G401.6 (cell line): ENCODE data around the gene RAX2.

ENCODE experiments used
- FAIRE-seq: peaks from 2 replicates; lab custom pipeline; 2012; peaks lifted over from hg19 to GRCh38; lab: Jason Lieb, UNC

Gene RAX2

DNA sequence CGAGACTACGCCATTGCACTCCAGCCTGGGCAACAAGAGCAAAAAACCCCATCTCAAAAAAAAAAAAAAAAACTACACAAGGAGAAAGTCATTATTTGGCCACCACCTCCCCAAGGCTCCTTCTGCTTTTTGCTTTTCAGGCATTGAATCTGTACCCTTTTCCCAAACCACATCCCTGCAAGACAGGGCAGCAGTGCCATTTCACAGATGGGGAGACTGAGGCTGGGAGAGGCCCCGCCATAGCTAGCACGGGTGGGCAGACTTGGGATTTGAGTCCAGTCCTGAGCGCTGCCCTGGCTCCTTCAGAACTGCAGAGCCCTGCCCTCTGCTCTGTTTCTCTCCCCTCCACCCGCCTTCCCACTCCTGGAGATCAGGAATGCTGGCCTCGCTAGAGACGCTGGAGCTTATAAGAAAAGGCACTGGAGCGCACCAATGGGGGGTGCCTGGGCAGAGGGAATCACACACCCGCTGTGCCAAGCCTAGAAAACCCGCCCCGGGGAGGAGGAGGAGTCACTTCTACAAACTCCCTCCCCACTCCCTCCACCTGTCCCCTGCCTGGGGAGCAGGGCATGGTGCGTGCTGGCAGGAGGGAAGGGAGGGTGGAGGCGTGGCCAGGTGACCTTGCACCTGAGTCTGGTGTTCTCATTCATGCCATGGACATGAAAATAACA lies 46.3 kb downstream of the RAX2 start:
- FAIRE-seq, result no peak

- FAIRE-seq, result no peak
These were observed 46.9 kb downstream of the RAX2 start for GRCh38 chr19:3725121-3725520.

DNA sequence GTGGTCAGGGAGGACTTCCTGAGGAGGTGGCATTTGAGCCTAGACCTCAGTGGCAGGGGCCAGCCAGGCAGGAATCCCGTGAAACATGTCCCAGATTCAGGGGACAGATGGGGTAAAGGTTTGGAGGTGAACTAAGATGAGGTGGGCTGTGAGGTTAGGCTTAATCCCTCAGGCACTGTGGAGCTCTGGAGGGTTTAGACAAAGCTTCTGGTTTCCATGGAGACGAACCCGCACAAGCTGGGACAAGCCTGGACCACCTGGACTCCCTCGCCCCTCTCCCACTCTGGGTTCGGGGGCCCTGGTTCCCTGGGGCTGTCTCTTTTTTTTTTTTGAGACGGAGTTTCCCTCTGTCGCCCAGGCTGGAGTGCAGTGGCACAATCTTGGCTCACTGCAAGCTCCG lies 48.1 kb downstream of the RAX2 start:
- FAIRE-seq, result no peak

- FAIRE-seq, result no peak
These were observed 48.9 kb downstream of the RAX2 start for GRCh38 chr19:3723110-3723488.

DNA sequence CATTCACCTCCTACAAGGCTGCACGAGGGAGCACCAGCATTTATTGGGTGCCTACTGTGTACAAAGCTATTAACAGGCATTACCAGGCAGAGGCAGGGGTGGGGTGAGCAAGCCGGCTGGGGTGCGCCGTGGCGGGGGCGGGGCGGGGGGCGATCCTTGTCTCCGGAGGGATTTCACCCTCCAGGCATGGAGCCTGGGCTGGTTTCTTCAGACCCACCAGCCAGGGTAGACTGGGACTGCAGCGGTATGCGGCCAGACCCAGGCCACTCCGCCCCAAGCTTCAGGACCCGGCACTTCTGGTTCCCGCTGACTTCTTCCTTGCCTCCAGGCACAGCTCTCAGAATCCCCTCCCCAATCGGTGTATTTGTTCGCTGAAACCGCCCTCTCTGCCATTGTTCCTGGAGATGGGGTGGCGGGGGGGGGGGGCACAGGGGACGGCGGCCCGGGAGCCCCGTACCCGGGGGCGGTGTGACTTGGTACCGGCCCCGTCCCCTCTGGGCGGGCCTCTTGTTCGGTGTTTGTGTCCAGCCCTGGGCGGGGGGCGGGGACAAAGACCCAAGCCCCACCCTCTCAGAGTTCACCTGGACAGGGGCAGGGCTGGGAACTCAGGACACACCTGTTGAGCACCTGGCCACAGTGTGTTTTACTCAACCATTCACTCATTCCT lies 49.5 kb downstream of the RAX2 start:
- FAIRE-seq, result no peak

DNA sequence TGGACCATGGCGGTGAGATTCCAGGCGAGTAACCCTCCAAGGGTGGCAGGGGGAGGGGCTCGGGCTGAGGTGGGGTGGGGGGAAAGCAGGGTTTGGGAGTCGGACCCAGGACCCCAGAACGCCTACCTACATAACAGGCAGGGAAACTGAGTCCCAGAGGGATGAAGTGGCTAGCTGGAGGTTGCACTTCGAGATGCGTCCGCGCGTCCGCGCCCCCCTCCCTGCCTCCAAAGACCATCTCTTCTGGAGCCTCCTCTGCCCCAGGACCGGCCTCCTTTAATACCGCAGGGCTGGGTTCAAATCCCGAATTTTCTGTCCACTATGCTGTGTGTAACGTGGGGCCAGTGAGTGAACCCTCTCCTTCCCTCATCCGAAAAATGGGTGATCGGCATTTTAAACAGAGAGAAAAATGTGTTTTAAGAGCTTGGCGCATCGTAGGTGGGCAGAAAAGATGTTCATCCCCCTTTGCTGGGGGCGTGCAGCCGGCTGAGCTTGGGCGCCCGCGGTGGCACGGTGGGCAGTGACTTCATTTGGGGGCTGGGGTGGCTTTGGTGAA lies 50.1 kb downstream of the RAX2 start:
- no peak for FAIRE-seq

DNA sequence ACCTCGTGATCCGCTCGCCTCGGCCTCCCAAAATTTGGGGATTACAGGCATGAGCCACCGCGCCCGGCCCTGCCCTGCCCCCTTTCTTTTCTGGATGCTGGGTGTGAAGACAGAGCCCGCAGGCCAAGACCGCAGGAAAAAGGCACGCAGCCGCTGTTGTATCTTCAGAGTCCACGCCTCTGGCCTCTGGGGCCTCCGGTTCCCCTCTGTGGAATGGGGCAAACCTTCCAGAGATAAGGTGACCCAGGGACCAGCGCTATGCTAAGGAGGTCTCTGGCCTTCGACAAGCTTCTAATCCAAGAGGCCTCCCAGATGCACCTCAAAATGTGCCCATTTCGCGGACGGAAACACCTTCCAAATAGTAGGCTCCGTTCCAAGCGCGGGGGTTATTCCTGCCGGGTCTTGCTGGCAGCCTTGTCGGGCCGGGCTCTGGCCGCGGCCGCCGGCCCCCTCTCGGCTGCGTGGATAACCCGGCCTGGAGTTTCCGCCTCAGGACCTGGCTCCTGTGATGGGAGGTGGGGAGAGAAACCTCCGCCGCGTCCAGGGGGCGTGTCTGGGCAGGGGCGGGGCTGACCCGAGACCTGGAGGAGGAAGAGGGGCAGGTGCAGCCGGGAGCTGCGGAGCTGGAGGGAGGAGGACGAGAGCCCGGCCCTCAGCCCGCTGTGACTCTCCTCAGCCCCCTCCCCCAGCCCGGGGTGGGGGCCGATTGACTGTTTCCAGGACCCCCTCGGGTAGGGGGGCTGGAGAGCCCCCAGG lies 50.7 kb downstream of the RAX2 start:
- FAIRE-seq, result peak; percentile 76

DNA sequence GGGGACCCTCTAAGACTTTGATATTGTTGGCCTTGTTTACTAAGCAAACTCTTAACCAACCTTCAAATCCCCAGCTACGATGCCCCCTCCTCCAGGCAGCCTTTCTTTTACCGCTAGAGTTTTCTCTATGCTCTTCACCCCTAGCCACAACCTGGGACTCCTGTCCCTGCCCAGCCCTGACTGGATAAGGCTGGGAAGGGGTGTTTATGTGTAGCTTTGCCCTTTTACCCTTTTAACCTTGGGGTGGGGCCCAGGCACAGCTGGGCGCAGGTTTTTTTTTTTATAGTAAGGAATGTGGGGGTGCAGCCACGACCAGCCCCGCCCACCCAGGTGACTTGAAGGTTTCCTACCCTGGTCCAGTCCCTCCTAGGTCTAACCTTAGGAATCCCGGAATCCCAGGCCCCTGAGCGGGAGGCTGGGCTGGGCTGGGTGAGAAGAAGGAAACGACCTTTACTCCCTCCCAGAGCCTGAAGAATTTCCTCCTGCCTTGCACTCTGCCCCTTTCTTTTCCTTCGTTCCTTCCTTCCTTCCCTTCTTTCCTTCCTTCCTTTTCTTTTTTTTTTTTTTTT lies 51.6 kb downstream of the RAX2 start:
- FAIRE-seq, result no peak

- FAIRE-seq, result no peak
These were observed 52.2 kb downstream of the RAX2 start for GRCh38 chr19:3719868-3720267.
